Measurements from ENCODE around the gene URB1. TPM values are rescaled to one million over a fixed set of nuclear protein-coding genes. Genes with fewer than 3 reads are reported as not detected.

Gene URB1
- polyA plus RNA-seq, 1 donor (not counting 4 experiments of a cell fraction or from before 2014, with no cell fraction given), result 9.0 TPM

GRCh38 chr21:32381571-32381970, 11.2 kb downstream of the URB1 start:
- no peaks in the 10 kb centered on the region for H3K27me3 ChIP-seq (ENCODE audit: control insufficient read depth, extremely low read depth, insufficient read depth, low read length)
- dilution Hi-C loops (cut with MboI; ENCODE audit: extremely low pct_ligation_motif_present, low sequenced_read_pairs), result no loop called here
- no peak for DNase-seq (ENCODE audit: low read depth, low spot score)
- peaks cover 59% of the 10 kb centered on the region for H3K79me2 ChIP-seq (ENCODE audit: control insufficient read depth, insufficient read depth, low read length)
- no peak overlapping the region for H3K4me3 ChIP-seq (ENCODE audit: control insufficient read depth in 2 of 3, extremely low read depth in 1 of 3, insufficient read depth in 2 of 3, low read depth in 1 of 3, low read length in 3 of 3)
- H2AFZ ChIP-seq (ENCODE audit: control insufficient read depth, low read length), result no peak overlapping the region
- peaks cover 7% of the 10 kb centered on the region for H3K4me1 ChIP-seq (ENCODE audit: control insufficient read depth, extremely low read depth, insufficient read depth, low read length)
- no peaks in the 10 kb centered on the region for H4K20me1 ChIP-seq (ENCODE audit: control insufficient read depth, extremely low read depth, insufficient read depth, low read length)
- no peak overlapping the region for H3K4me2 ChIP-seq (ENCODE audit: control insufficient read depth, extremely low read depth, insufficient read depth, low read depth, low read length)
- no peak for FAIRE-seq
- H3K9me1 ChIP-seq (ENCODE audit: control insufficient read depth, extremely low read depth, insufficient read depth, low read length), result no peaks in the 10 kb centered on the region
- H3K36me3 ChIP-seq (ENCODE audit: control insufficient read depth in 2 of 2, extremely low read depth in 1 of 2, insufficient read depth in 2 of 2, low read length in 2 of 2), result peaks cover 25 to 54% of the 10 kb centered on the region in 2 experiments
- TF ChIP-seq, protein P1, sequence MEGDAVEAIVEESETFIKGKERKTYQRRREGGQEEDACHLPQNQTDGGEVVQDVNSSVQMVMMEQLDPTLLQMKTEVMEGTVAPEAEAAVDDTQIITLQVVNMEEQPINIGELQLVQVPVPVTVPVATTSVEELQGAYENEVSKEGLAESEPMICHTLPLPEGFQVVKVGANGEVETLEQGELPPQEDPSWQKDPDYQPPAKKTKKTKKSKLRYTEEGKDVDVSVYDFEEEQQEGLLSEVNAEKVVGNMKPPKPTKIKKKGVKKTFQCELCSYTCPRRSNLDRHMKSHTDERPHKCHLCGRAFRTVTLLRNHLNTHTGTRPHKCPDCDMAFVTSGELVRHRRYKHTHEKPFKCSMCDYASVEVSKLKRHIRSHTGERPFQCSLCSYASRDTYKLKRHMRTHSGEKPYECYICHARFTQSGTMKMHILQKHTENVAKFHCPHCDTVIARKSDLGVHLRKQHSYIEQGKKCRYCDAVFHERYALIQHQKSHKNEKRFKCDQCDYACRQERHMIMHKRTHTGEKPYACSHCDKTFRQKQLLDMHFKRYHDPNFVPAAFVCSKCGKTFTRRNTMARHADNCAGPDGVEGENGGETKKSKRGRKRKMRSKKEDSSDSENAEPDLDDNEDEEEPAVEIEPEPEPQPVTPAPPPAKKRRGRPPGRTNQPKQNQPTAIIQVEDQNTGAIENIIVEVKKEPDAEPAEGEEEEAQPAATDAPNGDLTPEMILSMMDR (optimal IDR thresholded peaks at IDR 0.05 in 1 of 3, IDR thresholded peaks at IDR 0.05 in 1 of 3, conservative IDR thresholded peaks at IDR 0.05 in 1 of 3; ENCODE audit: extremely low read depth in 1 of 3, insufficient read depth in 2 of 3, low read length in 3 of 3), result no peak
- TF ChIP-seq EZH2 (IDR thresholded peaks at IDR 0.05; ENCODE audit: low read length), result no peak
- no peak overlapping the region for H3K9ac ChIP-seq (ENCODE audit: control insufficient read depth, extremely low read depth, insufficient read depth, low read length)
- H3K9me3 ChIP-seq (ENCODE audit: control insufficient read depth, low read depth, low read length), result no peaks in the 10 kb centered on the region
- no peak overlapping the region for H3K27ac ChIP-seq (ENCODE audit: control insufficient read depth, insufficient read depth, low read length)

GRCh38 chr21:32380940-32381339, 11.9 kb downstream of the URB1 start:
- Histone ChIP-seq H3K27me3 (ENCODE audit: control insufficient read depth, extremely low read depth, insufficient read depth, low read length) (no peaks in the 10 kb centered on the region), H3K4me3 (ENCODE audit: control insufficient read depth in 2 of 3, extremely low read depth in 1 of 3, insufficient read depth in 2 of 3, low read depth in 1 of 3, low read length in 3 of 3) (no peak overlapping the region), H3K9me1 (ENCODE audit: control insufficient read depth, extremely low read depth, insufficient read depth, low read length) (no peaks in the 10 kb centered on the region), H3K27ac (ENCODE audit: control insufficient read depth, insufficient read depth, low read length) (no peak overlapping the region), H3K9me3 (ENCODE audit: control insufficient read depth, low read depth, low read length) (no peaks in the 10 kb centered on the region), H3K4me2 (ENCODE audit: control insufficient read depth, extremely low read depth, insufficient read depth, low read depth, low read length) (no peak overlapping the region), H3K9ac (ENCODE audit: control insufficient read depth, extremely low read depth, insufficient read depth, low read length) (no peak overlapping the region), H2AFZ (ENCODE audit: control insufficient read depth, low read length) (no peak overlapping the region), H3K79me2 (ENCODE audit: control insufficient read depth, insufficient read depth, low read length) (peaks cover 54% of the 10 kb centered on the region), H4K20me1 (ENCODE audit: control insufficient read depth, extremely low read depth, insufficient read depth, low read length) (no peaks in the 10 kb centered on the region), H3K4me1 (ENCODE audit: control insufficient read depth, extremely low read depth, insufficient read depth, low read length) (peaks cover under 1% of the 10 kb centered on the region), H3K36me3 (ENCODE audit: control insufficient read depth in 2 of 2, extremely low read depth in 1 of 2, insufficient read depth in 2 of 2, low read length in 2 of 2) (peaks cover 27 to 51% of the 10 kb centered on the region in 2 experiments)
- DNase-seq (ENCODE audit: low read depth, low spot score) (no peak), FAIRE-seq (no peak)
- TF ChIP-seq EZH2 (IDR thresholded peaks at IDR 0.05; ENCODE audit: low read length), result no peak
- TF ChIP-seq, protein P1 (optimal IDR thresholded peaks at IDR 0.05 in 1 of 3, IDR thresholded peaks at IDR 0.05 in 1 of 3, conservative IDR thresholded peaks at IDR 0.05 in 1 of 3; ENCODE audit: extremely low read depth in 1 of 3, insufficient read depth in 2 of 3, low read length in 3 of 3), result no peak
- dilution Hi-C loops (cut with MboI; ENCODE audit: extremely low pct_ligation_motif_present, low sequenced_read_pairs), result no loop called here

Data from keratinocyte (primary cell).